Ovary (tissue), 9 donors: ENCODE data around the gene COL5A2. TPM values are rescaled to one million over a fixed set of nuclear protein-coding genes. Genes with fewer than 3 reads are reported as not detected.

Experiments
- DNase-seq, 5 donors: peaks; one replicate each; pipeline ENCODE4 v3.0.0-alpha.2; 2019 to 2020
- H3K27ac ChIP-seq, 2 donors: fragments of 200-600 bp; one replicate each; pipeline versions ENCODE4 v1.5.1 to v1.8.0; 2019 to 2022
- H3K27me3 ChIP-seq: fragments of 200-600 bp; one replicate; pipeline ENCODE4 v1.8.0; 2022
- H3K36me3 ChIP-seq: fragments of 200-600 bp; sonication (generic); one replicate; pipeline ENCODE4 v1.5.1; 2019
- H3K4me1 ChIP-seq: one replicate; pipeline ENCODE4 v1.8.1; 2013; ENCODE audit warnings: mild to moderate bottlenecking, moderate library complexity; ENCODE audit not compliant: insufficient read depth
- H3K4me3 ChIP-seq: fragments of 200-600 bp; sonication (generic); one replicate; pipeline ENCODE4 v1.5.1; 2017
- H3K9me3 ChIP-seq, 2 donors: fragments of 200-600 bp in 1 of 2; sonication (generic) in 1 of 2; one replicate each; pipeline versions ENCODE4 v1.5.1 to v1.8.1; 2013 to 2019; ENCODE audit warnings: mild to moderate bottlenecking in 1 of 2, moderate library complexity in 1 of 2
- CTCF ChIP-seq, 3 donors: fragments of 450-650 bp in 2 of 3; fragments of 200-600 bp in 1 of 3; IDR thresholded peaks; one replicate each; pipeline versions ENCODE4 v1.5.1 to v1.8.0; 2016 to 2022; ENCODE audit warnings: antibody characterized with exemption in 3 of 3, mild to moderate bottlenecking in 1 of 3
- EP300 ChIP-seq: sonication (generic); formaldehyde crosslinking; IDR thresholded peaks from one replicate; pipeline ENCODE4 v1.6.1; 2017; ENCODE audit warnings: antibody characterized with exemption
- POLR2A ChIP-seq: fragments of 450-650 bp; IDR thresholded peaks from one replicate; pipeline ENCODE4 v1.6.1; 2017; ENCODE audit warnings: antibody characterized with exemption, mild to moderate bottlenecking, moderate library complexity
- WGBS, 3 donors: extraction: QIAGEN DNeasy Blood & Tissue Kit in 1 of 3; methylation state at CpG; one replicate each; pipeline versions ENCODE4 v1.1.5 to v1.1.7; 2013 to 2017; 5-methylcytosine and 5-hydroxymethylcytosine counted together
- intact Hi-C, 4 donors: fragments of 100-400 bp; cut with DNase I; formaldehyde crosslinking; loops; one replicate each; pipeline versions ENCODE4 v1.11.0 to v1.15.1; 2022 to 2023
- polyA plus RNA-seq, 2 donors: library from polyadenylated mRNA; stranded (reverse); fragments of 200-250 nt in 1 of 2; fragments of 350-450 nt in 1 of 2; fragmentation: Illumina TruSeq in 1 of 2; extraction: RNeasy Lipid Tissue Mini Kit (QIAGEN cat#74804) in 1 of 2; gene quantifications; one replicate each; pipeline ENCODE4 v1.2.3, GENCODE V29; 2013 to 2014
- total RNA-seq, 7 donors: library from RNA; depleted of rRNA in 2 of 7; stranded (reverse); fragments of >200 nt in 2 of 7; fragmentation: NEBNext Ultra II Directional in 3 of 7; extraction: Animal tissue kit (Norgen Biotek cat#: 25700) in 3 of 7; gene quantifications; one replicate each; pipeline versions ENCODE4 v1.1.0 to v1.2.4, GENCODE V29; 2016 to 2023
- donor health status: DM: no; HTN: no; CAD: no; lungs with moderate emphysema.
- donor health status: DM: no; HTN: no; CAD: no.
- donor health status: Bipolar disorder and iron deficiency.
- donor health status: DM: yes; HTN: yes; CAD: no.
- donor health status: DM: no; HTN: no; CAD: no.
- donor health status: DM: yes; HTN: yes; CAD: no.

COL5A2 gene
- total and polyA plus RNA-seq, 9 donors = 25.2 to 46.8 (median 31.7) TPM

GRCh38 chr2:189127756-189128155 is 51.8 kb downstream of the COL5A2 start:
- Histone ChIP-seq H3K9me3 (no peaks in the 10 kb centered on the region), H3K4me1 (no peaks in the 10 kb centered on the region), H3K27ac (no peak overlapping the region), H3K27me3 (no peaks in the 10 kb centered on the region), H3K36me3 (no peaks in the 10 kb centered on the region), H3K4me3 (no peak overlapping the region)
- no peak for TF ChIP-seq EP300
- TF ChIP-seq POLR2A = no peak
- no peak for TF ChIP-seq CTCF (IDR thresholded peaks at IDR 0.05)
- intact Hi-C loops = no loop called here
- 79 to 80% (median 79%) methylated on average over 1 of the region's 1 CpG for WGBS, 3 donors
- no peak for DNase-seq

- Histone ChIP-seq H3K4me3 (no peak overlapping the region), H3K27me3 (no peaks in the 10 kb centered on the region)
- intact Hi-C loops = no loop called here
These were observed 54.4 kb downstream of the COL5A2 start for GRCh38 chr2:189125195-189125594.

GRCh38 chr2:189124175-189124574 is 55.4 kb downstream of the COL5A2 start:
- intact Hi-C loops = no loop called here
- DNase-seq = no peak
- H3K4me3 ChIP-seq = no peak overlapping the region
- no peaks in the 10 kb centered on the region for H3K4me1 ChIP-seq
- H3K27me3 ChIP-seq = no peaks in the 10 kb centered on the region
- H3K36me3 ChIP-seq = no peaks in the 10 kb centered on the region
- WGBS, 3 donors = 94 to 96% (median 94%) methylated on average over 5 of the region's 5 CpGs
- H3K27ac ChIP-seq = no peak overlapping the region
- no peaks in the 10 kb centered on the region for H3K9me3 ChIP-seq
- TF ChIP-seq POLR2A = no peak
- no peak for TF ChIP-seq CTCF (IDR thresholded peaks at IDR 0.05)
- no peak for TF ChIP-seq EP300

More at GRCh38 chr2:189125195-189125594, 54.4 kb downstream of the COL5A2 start:
- H3K27ac ChIP-seq = no peak overlapping the region
- no peaks in the 10 kb centered on the region for H3K36me3 ChIP-seq
- H3K4me1 ChIP-seq = no peaks in the 10 kb centered on the region
- TF ChIP-seq EP300 = no peak
- no peak for TF ChIP-seq POLR2A
- TF ChIP-seq CTCF (IDR thresholded peaks at IDR 0.05) = no peak
- no peaks in the 10 kb centered on the region for H3K9me3 ChIP-seq
- no peak for DNase-seq

GRCh38 chr2:189118386-189118785 is 61.2 kb downstream of the COL5A2 start:
- DNase-seq = no peak
- no peak overlapping the region for H3K27ac ChIP-seq
- H3K9me3 ChIP-seq = no peaks in the 10 kb centered on the region
- H3K36me3 ChIP-seq = no peaks in the 10 kb centered on the region
- peaks cover 3% of the 10 kb centered on the region for H3K4me1 ChIP-seq
- intact Hi-C loops = loop anchor here in 2 of 4 donors (10.0 kb wide), 2 partner anchors 46 to 166 kb away; no protein-coding TSS in a partner anchor
- no peaks in the 10 kb centered on the region for H3K27me3 ChIP-seq
- TF ChIP-seq CTCF (IDR thresholded peaks at IDR 0.05) (no peak), EP300 (no peak), POLR2A (no peak)
- H3K4me3 ChIP-seq = no peak overlapping the region

- intact Hi-C loops = loop anchor here in 2 of 4 donors (10.0 kb wide), 2 partner anchors 48 to 168 kb away; no protein-coding TSS in a partner anchor
These were observed 62.6 kb downstream of the COL5A2 start for GRCh38 chr2:189116979-189117378.

More at GRCh38 chr2:189116979-189117378, 62.6 kb downstream of the COL5A2 start:
- H3K27ac ChIP-seq = no peak overlapping the region
- no peaks in the 10 kb centered on the region for H3K9me3 ChIP-seq
- DNase-seq = no peak
- no peaks in the 10 kb centered on the region for H3K36me3 ChIP-seq
- peaks cover 3% of the 10 kb centered on the region for H3K4me1 ChIP-seq
- WGBS, 3 donors = 35 to 47% (median 40%) methylated on average over 1 of the region's 1 CpG
- no peak overlapping the region for H3K4me3 ChIP-seq
- TF ChIP-seq EP300 (no peak), CTCF (IDR thresholded peaks at IDR 0.05) (no peak), POLR2A (no peak)
- H3K27me3 ChIP-seq = no peaks in the 10 kb centered on the region
